Hepatic stellate cell (primary cell): ENCODE data around the gene MYCN.

ENCODE experiments used
- DNase-seq: peaks from one replicate; pipeline ENCODE4 v3.0.0; 2011; ENCODE audit warnings: low spot score

The MYCN gene

GRCh38 chr2:15976354-15976753, 36.0 kb downstream of the MYCN start:
- no peak for DNase-seq

DNA sequence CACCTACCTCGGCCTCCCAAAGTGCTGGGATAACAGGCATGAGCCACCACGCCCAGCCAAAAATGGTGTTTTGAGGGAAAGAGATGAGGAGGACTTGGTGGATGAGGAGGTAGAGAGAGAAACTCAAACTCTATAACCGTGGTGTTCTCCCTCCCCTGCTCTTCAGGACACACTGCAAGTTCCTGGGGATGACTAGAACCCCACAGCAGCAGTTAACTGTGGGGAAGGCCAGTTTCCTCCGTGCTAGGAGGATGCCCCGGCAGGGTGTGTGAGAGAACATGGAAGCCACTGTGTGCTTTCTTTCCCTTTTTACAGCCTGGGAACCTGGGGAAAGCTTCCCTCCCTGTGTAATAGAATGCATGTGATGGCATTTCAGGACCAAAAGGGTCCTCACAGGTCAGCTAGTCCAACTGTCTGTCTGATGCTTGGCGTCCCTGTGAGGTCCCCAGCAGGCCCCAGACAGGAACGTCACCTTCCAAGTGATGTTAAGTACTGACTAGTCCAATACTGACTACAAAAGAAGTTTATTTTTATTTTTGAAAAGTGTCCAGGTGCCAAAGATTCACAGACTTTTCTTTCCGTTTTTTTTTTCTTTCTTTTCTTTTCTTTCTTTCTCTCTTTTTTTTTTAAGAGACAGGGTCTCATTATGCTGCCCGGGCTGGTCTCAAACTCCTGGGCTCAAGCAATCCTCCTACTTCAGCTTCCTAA, 38.9 kb downstream of the MYCN start:
- no peak for DNase-seq

DNA sequence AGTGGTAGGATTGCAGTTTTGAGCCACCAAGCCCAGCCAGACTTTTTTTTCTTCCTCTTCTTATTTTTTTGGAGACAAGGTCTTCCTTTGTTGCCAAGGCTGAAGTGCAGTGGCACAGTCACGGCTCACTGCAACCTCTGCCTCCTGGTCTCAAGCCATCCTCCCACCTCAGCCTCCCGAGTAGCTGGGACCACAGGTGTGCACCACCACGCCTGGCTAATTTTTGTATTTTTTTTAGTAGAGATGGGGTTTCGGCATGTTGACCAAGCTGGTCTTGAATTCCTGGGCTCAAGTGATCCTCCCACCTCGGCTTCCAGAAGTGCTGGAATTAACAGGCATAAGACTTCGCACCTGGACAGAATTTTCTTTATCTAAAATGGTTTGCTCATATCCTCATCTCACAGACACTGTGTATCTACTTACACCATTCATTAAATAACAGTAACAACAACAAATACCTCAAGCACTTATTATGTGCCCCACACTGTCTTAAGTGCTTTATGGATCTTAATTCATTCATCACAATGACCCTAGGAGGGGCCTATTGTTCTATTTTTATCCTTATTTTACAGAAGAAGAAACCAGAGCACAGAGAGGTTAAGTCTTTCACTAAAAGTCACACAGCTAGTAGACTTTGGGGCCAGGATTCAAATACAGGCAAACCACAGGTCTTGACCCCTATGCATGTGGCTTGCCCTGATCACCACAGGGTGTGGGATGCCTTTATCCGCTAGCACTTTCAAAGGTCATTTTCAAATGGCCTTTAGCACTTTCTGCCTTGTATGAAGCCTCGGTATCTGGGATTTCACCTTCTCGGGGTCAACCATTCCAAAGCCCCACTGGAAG, 39.6 kb downstream of the MYCN start:
- no peak for DNase-seq

DNA sequence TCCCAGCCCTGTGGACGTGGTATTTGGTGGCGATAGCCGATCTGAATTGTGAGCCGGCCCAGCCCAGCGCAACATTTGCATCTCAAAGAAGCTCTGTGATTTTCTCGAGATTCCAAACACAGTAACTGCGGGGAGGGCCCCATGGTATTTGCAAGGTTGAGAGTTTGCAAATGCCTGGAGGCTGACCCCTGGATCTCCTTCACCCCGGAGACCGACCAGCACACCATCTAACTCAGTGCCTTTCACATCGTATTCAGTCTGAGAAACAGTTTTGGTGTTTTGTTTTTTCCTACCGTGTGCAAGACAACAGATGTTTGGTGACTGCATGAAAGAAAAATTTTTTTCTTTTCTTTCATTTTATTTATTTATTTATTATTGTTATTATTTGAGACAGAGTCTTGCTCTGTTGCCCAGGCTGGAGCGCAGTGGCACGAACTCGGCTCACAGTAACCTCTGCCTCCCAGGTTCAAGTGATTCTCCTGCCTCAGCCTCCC, 40.3 kb downstream of the MYCN start:
- DNase-seq, result no peak

DNA sequence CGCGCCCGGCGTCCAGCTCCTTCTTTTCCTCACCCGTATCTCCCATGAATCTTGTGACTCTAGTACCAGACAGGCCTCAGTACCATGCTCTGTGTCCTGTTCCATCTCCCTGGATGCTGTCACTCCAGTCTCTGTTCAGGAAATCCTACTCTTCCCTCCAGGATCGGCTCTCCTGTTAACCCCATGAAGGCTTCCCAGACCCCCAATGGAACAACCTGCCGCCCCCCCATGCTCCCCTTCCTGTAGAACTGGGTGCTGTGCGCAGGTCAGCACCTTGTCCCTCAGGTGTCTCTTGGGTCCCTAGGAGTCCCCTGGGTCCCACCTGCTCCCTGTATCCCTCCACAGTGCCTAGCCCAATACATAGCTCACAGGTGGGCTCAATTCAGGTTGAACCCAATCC, 41.3 kb downstream of the MYCN start:
- no peak for DNase-seq

DNA sequence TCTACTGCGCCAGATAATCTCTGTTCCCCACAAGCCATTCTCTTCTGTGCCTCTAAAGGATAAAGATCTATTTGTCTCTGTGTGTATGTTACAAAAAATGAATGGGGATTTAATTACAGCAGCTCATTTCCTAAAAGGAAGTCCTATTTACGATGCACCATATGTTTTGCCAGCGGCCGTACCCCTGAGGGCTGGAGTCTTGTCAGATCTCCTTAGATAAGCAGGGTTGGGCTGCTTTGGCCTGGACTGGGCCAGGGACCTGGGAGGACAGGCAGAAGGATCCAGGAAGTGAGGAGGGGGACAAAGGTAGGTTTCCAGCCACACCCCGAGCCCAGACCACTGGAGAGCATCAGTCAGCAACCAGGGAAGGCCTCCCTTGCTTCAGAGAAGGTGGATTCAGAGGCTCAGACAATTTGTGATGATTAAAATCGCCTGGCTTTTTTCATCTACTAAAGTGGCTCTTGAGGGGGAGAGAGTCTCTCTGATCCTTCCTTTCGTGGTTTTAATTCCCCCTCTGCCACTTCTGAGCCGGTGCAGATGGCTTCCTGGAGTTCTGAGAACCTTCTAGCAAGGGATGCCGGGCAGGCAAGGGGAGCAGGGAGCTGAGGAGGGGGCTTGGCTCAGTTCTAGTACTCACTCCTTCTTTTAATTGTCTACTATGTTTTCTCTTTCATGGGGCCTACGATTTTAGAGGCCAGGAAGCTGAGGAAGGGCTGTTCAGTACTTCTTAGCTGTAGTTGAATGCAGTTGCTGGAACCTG, 42.1 kb downstream of the MYCN start:
- no peak for DNase-seq

- no peak for DNase-seq
These were observed 43.1 kb downstream of the MYCN start for GRCh38 chr2:15983496-15983895.

- no peak for DNase-seq
These were observed 44.3 kb downstream of the MYCN start for GRCh38 chr2:15984368-15985255.

GRCh38 chr2:15985531-15985930, 45.2 kb downstream of the MYCN start:
- DNase-seq, result no peak

- DNase-seq, result no peak
These were observed 45.8 kb downstream of the MYCN start for GRCh38 chr2:15986068-15986560.

GRCh38 chr2:15986644-15987043, 46.3 kb downstream of the MYCN start:
- DNase-seq, result no peak

GRCh38 chr2:15988733-15989132, 48.4 kb downstream of the MYCN start:
- no peak for DNase-seq

DNA sequence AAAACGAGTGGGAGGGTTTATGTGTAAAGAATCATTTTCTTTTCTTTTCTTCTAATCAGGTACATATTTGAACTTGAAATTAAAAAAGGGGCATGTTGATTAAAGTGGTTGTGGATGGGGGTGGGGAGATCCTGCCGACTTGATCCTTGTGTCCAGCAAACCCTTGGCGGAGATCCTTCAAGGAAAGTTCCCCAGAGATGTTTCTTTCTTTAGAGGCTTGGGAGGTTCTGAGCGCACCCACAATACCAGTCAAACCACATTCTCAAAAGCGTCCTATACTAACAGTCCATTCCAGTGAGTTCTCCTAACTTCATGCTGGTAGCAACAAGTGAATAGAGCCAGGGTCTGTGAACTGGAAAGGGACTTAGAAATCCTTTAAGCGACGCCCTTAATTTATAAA, 49.2 kb downstream of the MYCN start:
- no peak for DNase-seq

DNA sequence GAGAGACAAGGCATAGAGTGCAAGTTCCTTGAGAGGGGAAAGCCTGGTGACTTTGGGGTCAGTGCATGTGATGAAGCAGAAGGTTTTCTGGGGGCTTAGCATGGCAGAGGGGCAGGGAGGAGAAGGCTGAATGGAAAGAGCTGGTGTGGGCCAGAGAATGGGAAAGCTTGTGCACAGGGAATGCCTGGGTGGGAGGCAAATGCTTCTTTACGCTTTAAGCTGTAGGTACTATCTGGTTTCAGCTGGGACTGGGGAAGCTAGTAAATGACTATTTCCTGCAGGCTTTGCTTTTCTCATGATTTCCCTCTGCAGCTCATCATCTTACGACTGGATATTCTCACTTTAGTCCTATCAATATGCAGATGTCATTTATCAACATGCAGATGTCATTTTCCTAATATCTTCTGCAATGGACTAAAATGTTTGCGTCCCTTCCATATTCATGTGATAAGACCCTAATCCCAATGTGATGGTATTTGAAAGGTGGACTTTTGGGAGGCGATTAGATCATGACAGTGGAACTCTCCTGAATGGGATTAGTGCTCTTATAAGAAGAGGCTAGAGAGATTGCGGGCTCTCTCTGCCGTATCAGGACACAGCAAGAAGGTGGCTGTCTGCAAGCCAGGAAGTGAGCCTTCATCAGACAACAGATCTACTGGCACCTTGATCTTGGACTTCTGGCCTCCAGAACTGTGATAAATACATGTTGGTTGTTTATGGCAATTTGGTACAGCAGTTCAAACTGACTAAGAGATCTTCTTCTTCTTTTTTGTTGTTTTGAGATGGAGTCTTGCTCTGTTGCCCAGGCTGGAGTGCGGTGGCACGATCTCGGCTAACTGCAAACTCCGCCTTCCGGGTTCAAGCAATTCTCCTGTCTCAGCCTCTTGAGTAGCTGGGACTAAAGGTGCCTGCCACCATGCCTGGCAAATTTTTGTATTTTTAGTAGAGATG, 50.1 kb downstream of the MYCN start:
- DNase-seq, result no peak

- DNase-seq, result no peak
These were observed 50.9 kb downstream of the MYCN start for GRCh38 chr2:15991231-15991630.

DNA sequence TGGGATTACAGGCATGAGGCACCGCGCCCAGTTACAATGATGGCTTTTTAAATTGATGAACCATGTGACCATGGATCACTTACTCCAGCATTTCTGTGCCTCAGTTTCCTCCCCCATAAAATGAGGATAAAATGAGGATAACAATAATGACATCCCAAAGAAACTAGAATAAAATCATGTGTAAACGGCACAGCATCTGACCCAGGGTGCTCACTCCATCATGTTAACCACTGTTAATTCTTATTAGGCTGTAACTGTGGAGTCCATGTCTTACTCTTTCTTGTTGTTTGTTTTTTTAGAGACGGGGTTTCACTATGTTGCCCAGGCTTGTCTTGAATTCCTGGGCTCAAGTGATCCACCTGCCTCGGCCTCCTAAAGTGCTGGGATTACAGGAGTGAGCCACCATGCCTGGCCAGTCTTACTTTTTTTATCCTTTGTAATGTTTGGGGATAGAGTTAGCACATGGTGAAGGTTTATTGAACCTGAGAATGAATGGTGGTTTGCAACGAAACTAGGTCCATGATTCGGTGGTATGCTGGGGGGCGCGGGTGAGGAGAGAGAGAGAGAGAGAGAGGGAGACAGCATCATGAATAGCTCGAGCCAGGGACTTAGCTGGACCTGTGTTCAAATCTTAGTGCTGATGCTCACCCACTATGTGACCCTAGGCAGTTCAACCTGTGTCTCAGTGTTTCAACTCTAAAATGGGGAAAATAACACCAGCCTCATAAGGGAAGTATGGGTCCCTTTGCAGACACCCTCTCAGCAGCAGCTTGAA, 52.3 kb downstream of the MYCN start:
- DNase-seq, result no peak

GRCh38 chr2:15993232-15993610, 52.9 kb downstream of the MYCN start:
- DNase-seq, result no peak

DNA sequence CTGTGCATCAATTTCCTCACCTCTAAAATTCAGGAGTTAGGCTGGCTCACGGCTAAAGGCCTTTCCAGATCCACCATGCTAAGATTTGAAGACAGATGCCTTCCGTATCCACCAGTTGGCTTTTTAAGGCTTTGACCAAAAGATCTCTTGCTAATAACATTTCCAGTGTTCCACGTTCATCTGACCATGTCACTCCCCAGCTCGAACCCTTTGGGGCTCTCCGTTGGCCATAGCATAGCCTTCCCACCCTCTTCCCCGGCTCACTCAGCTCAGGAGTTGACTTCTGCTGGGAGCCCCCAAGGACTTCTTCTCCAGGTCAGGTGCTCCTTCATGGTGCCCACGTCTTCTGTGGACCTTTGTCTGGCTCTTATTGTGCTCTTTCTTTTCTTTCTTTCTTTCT, 53.3 kb downstream of the MYCN start:
- no peak for DNase-seq

- DNase-seq, result no peak
These were observed 55.3 kb downstream of the MYCN start for GRCh38 chr2:15995603-15996002.
